ENCODE data around the gene KEL.

KEL gene

GRCh38 chr7:142898377-142899170 is 63.6 kb downstream of the KEL start:
- H3K9me3 ChIP-seq (ENCODE audit: insufficient read depth, low read length): no peaks in the 10 kb centered on the region
- no peak for DNase-seq (ENCODE audit: low read depth, low spot score)
- H3K36me3 ChIP-seq (ENCODE audit: insufficient read depth, insufficient read length, low read length): no peaks in the 10 kb centered on the region
- H3K9ac ChIP-seq (ENCODE audit: insufficient read length, low read depth): no peak overlapping the region
- H3K27me3 ChIP-seq (ENCODE audit: insufficient read depth, insufficient read length): no peaks in the 10 kb centered on the region
- TF ChIP-seq SUZ12 (IDR thresholded peaks at IDR 0.05; ENCODE audit: extremely low read depth, insufficient read depth, insufficient read length) (no peak), ZNF274 (IDR thresholded peaks at IDR 0.05; ENCODE audit: low read depth, low read length) (no peak), YY1 (IDR thresholded peaks at IDR 0.05; ENCODE audit: insufficient read depth, insufficient read length) (no peak)
- peaks cover 2% of the 10 kb centered on the region for H3K4me1 ChIP-seq (ENCODE audit: insufficient read depth, insufficient read length)
- no peak overlapping the region for H3K4me3 ChIP-seq (ENCODE audit: insufficient read length, low read depth)

GRCh38 chr7:142897691-142898090 is 64.5 kb downstream of the KEL start:
- Histone ChIP-seq H3K27me3 (ENCODE audit: insufficient read depth, insufficient read length) (no peaks in the 10 kb centered on the region), H3K4me3 (ENCODE audit: insufficient read length, low read depth) (no peak overlapping the region), H3K9me3 (ENCODE audit: insufficient read depth, low read length) (no peaks in the 10 kb centered on the region), H3K4me1 (ENCODE audit: insufficient read depth, insufficient read length) (peaks cover 2% of the 10 kb centered on the region), H3K9ac (ENCODE audit: insufficient read length, low read depth) (no peak overlapping the region), H3K36me3 (ENCODE audit: insufficient read depth, insufficient read length, low read length) (no peaks in the 10 kb centered on the region)
- TF ChIP-seq YY1 (IDR thresholded peaks at IDR 0.05; ENCODE audit: insufficient read depth, insufficient read length): no peak
- TF ChIP-seq SUZ12 (IDR thresholded peaks at IDR 0.05; ENCODE audit: extremely low read depth, insufficient read depth, insufficient read length): no peak
- no peak for TF ChIP-seq ZNF274 (IDR thresholded peaks at IDR 0.05; ENCODE audit: low read depth, low read length)
- DNase-seq (ENCODE audit: low read depth, low spot score): no peak

- TF ChIP-seq SUZ12 (IDR thresholded peaks at IDR 0.05; ENCODE audit: extremely low read depth, insufficient read depth, insufficient read length) (no peak), YY1 (IDR thresholded peaks at IDR 0.05; ENCODE audit: insufficient read depth, insufficient read length) (no peak), ZNF274 (IDR thresholded peaks at IDR 0.05; ENCODE audit: low read depth, low read length) (no peak)
- Histone ChIP-seq H3K9ac (ENCODE audit: insufficient read length, low read depth) (no peak overlapping the region), H3K36me3 (ENCODE audit: insufficient read depth, insufficient read length, low read length) (no peaks in the 10 kb centered on the region), H3K9me3 (ENCODE audit: insufficient read depth, low read length) (no peaks in the 10 kb centered on the region), H3K4me1 (ENCODE audit: insufficient read depth, insufficient read length) (peaks cover 2% of the 10 kb centered on the region), H3K4me3 (ENCODE audit: insufficient read length, low read depth) (no peak overlapping the region), H3K27me3 (ENCODE audit: insufficient read depth, insufficient read length) (no peaks in the 10 kb centered on the region)
- no peak for DNase-seq (ENCODE audit: low read depth, low spot score)
Observed at GRCh38 chr7:142896741-142897379, 65.3 kb downstream of the KEL start.

- H3K4me1 ChIP-seq (ENCODE audit: insufficient read depth, insufficient read length): peaks cover 2% of the 10 kb centered on the region
- H3K9ac ChIP-seq (ENCODE audit: insufficient read length, low read depth): no peak overlapping the region
- no peak for DNase-seq (ENCODE audit: low read depth, low spot score)
- H3K27me3 ChIP-seq (ENCODE audit: insufficient read depth, insufficient read length): no peaks in the 10 kb centered on the region
- no peaks in the 10 kb centered on the region for H3K36me3 ChIP-seq (ENCODE audit: insufficient read depth, insufficient read length, low read length)
- H3K4me3 ChIP-seq (ENCODE audit: insufficient read length, low read depth): no peak overlapping the region
- no peaks in the 10 kb centered on the region for H3K9me3 ChIP-seq (ENCODE audit: insufficient read depth, low read length)
- TF ChIP-seq ZNF274 (IDR thresholded peaks at IDR 0.05; ENCODE audit: low read depth, low read length) (no peak), YY1 (IDR thresholded peaks at IDR 0.05; ENCODE audit: insufficient read depth, insufficient read length) (no peak), SUZ12 (IDR thresholded peaks at IDR 0.05; ENCODE audit: extremely low read depth, insufficient read depth, insufficient read length) (no peak)
Observed at GRCh38 chr7:142896151-142896550, 66.0 kb downstream of the KEL start.

- Histone ChIP-seq H3K4me3 (ENCODE audit: insufficient read length, low read depth) (no peak overlapping the region), H3K27me3 (ENCODE audit: insufficient read depth, insufficient read length) (no peaks in the 10 kb centered on the region), H3K36me3 (ENCODE audit: insufficient read depth, insufficient read length, low read length) (no peaks in the 10 kb centered on the region), H3K9ac (ENCODE audit: insufficient read length, low read depth) (no peak overlapping the region), H3K9me3 (ENCODE audit: insufficient read depth, low read length) (no peaks in the 10 kb centered on the region), H3K4me1 (ENCODE audit: insufficient read depth, insufficient read length) (peaks cover 2% of the 10 kb centered on the region)
- TF ChIP-seq ZNF274 (IDR thresholded peaks at IDR 0.05; ENCODE audit: low read depth, low read length) (no peak), SUZ12 (IDR thresholded peaks at IDR 0.05; ENCODE audit: extremely low read depth, insufficient read depth, insufficient read length) (no peak), YY1 (IDR thresholded peaks at IDR 0.05; ENCODE audit: insufficient read depth, insufficient read length) (no peak)
- no peak for DNase-seq (ENCODE audit: low read depth, low spot score)
Observed at GRCh38 chr7:142894985-142895593, 67.1 kb downstream of the KEL start.

GRCh38 chr7:142894112-142894984 is 67.8 kb downstream of the KEL start:
- Histone ChIP-seq H3K36me3 (ENCODE audit: insufficient read depth, insufficient read length, low read length) (no peaks in the 10 kb centered on the region), H3K9me3 (ENCODE audit: insufficient read depth, low read length) (no peaks in the 10 kb centered on the region), H3K4me3 (ENCODE audit: insufficient read length, low read depth) (no peak overlapping the region), H3K9ac (ENCODE audit: insufficient read length, low read depth) (no peak overlapping the region), H3K27me3 (ENCODE audit: insufficient read depth, insufficient read length) (no peaks in the 10 kb centered on the region), H3K4me1 (ENCODE audit: insufficient read depth, insufficient read length) (peaks cover 2% of the 10 kb centered on the region)
- TF ChIP-seq ZNF274 (IDR thresholded peaks at IDR 0.05; ENCODE audit: low read depth, low read length) (no peak), YY1 (IDR thresholded peaks at IDR 0.05; ENCODE audit: insufficient read depth, insufficient read length) (no peak), SUZ12 (IDR thresholded peaks at IDR 0.05; ENCODE audit: extremely low read depth, insufficient read depth, insufficient read length) (no peak)
- no peak for DNase-seq (ENCODE audit: low read depth, low spot score)
